ENCODE measurements around the gene PRRX2.
"Not testable (repeated sequence)": the region's sequence is repeated elsewhere in the genome, so short reads cannot be mapped to it uniquely, and the experiment has no call there.

The PRRX2 gene

DNA sequence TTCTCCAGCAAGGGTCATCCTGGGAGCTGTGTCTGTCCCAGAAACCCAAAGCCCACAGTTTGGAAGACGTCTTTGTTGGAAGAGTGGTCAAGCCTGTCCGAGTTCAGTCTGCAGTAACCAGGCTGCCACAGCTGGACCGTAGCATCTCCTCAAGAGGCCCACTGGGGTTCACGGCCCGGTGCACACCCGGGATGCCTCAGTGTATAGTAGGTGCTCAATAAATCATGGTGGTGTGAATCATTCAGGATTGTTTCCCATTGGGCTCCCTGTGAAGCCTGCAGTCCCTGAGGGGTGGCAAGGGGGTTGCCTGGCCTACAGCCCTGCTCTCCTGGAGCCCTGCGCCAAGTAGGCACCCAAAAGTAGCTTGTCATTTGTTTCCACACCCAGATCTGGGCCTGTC, 10.3 kb upstream of the PRRX2 start:
- no peak for DNase-seq

- no peak for DNase-seq
Measured at GRCh38 chr9:129655696-129656095, 9.8 kb upstream of the PRRX2 start.

DNA sequence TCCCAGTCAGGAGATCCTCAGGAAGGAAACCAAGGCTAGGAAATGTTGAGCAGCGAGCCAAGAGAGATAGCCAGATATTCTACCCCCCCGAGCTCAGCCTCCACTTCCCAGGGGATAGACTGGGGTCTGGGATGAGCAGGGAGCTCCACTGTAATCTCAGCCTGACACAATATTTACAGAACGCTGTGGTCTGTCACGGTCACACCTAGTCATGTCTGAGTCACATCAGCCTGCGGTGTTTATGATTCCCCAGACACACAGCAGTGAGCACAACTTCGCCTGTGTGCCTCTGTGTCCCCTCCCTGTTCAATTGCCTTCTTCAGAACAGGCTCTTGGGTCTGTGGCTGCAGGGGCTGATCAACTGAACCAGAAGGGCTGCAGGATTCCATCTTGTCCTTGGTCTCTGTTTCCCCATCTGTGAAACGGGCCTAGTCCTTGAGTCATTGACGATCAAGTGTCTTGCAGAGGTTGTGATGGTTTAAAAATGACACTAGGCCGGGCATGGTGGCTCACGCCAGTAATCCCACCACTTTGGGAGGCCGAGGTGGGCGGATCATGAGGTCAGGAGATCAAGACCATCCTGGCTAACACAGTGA, 8.6 kb upstream of the PRRX2 start:
- DNase-seq: no peak

- DNase-seq: no peak
Measured at GRCh38 chr9:129661029-129661428, 4.4 kb upstream of the PRRX2 start.

GRCh38 chr9:129662239-129662638, 3.2 kb upstream of the PRRX2 start:
- DNase-seq: not testable (repeated sequence)

- DNase-seq: no peak
Measured at GRCh38 chr9:129664746-129665388, 580 bp upstream of the PRRX2 start.

GRCh38 chr9:129665814-129666520, 520 bp downstream of the PRRX2 start:
- no peak for DNase-seq

DNA sequence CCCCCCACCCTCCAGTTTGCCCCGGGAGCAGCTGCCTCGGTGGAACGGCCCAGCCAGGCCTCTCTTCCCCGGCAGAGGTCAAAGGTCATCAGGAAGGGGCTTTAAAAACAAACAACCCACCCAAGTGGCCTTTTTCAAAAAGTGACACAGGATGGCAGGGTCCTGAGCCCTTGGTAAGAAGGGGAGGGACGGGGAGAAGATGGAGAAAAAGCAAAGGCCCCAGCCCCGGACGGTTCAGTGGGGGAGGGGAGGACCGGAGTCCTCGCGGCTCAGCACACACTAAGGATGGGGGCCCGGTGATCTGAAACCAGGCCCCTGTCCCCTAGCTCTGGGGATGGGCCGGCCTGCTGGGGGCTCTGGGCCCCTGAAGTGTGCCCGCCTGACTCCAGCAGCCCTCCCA, 1.1 kb downstream of the PRRX2 start:
- DNase-seq: no peak

- DNase-seq: no peak
Measured at GRCh38 chr9:129667378-129667777, 1.9 kb downstream of the PRRX2 start.

DNA sequence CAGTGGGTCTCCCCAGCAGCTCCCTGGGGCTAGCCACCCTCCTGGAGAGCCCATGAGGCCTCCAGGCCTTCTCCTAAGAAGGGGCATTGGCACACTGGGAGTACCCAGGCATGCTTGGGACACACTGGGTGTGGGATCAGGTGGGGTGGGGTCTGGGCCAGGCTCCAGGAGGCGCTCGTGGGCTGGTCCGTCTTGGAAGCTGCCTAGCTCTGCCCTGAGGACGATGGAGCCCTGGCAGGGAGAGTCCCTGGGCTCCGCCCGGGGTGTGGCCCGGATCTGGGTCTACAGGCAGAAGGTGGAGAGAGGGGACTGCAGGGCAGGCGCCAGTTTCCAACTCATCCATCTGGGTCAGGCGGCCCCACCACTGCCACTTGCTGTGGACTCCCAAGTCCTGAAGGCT, 2.4 kb downstream of the PRRX2 start:
- DNase-seq: no peak

- DNase-seq: no peak
Measured at GRCh38 chr9:129669141-129669718, 3.8 kb downstream of the PRRX2 start.

DNA sequence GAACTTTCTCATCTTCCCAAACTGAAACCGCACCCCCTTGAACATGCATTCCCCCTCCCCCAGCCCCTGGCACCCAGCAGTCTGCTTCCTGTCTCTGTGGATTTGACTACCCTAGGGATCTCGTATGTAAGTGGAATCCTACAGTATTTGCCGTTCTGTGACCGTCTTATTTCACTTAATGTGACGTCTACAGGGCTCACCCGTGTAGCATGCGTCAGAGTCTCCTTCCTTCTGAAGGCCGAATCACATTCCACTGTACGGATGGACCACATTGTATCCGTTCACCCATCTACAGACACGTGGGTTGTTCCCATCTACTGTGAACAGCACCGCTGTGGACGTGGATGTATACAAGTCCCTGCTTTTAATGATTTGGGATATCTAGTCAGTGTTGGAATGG, 4.5 kb downstream of the PRRX2 start:
- no peak for DNase-seq

DNA sequence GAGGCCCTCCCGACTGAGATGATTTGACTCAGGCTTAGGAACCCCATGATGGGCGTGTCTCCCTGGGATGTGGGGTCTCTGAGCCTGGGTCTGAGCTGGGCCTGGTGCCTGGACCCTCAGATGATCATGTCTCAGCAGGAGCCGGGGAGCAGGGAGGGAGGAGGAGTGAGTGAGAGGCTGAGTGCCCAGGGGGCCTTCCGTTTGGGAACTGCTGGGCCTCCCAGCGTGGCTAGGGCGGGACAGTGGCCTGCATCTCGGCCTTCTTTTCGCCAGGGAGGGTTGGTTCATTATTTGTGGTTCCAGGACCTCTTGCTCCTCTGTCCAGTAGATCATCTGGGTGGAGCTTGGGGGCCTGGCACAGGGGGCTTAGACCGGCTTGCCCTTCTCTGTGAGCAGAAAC, 5.6 kb downstream of the PRRX2 start:
- no peak for DNase-seq

- no peak for DNase-seq
Measured at GRCh38 chr9:129671519-129671918, 6.1 kb downstream of the PRRX2 start.

GRCh38 chr9:129672702-129673101, 7.3 kb downstream of the PRRX2 start:
- no peak for DNase-seq

DNA sequence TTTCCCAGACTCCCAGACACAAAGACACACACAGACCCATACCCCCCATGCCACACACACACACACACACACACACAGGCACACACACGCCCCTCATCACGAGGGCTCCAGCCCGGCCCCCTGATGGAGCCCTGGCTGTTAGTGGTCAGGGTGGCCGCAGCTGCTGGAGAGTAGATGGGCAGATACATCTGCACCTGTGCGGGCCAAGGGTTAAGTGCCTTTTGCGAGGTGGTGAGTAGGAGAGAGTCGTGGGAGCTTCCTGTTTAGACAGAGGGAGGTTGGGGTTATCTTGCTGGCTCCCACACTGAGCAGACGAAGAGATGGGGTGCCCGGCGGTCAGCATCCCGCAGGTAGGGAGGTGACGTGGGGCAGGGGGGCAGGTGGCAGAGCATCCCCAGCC, 8.2 kb downstream of the PRRX2 start:
- no peak for DNase-seq

DNA sequence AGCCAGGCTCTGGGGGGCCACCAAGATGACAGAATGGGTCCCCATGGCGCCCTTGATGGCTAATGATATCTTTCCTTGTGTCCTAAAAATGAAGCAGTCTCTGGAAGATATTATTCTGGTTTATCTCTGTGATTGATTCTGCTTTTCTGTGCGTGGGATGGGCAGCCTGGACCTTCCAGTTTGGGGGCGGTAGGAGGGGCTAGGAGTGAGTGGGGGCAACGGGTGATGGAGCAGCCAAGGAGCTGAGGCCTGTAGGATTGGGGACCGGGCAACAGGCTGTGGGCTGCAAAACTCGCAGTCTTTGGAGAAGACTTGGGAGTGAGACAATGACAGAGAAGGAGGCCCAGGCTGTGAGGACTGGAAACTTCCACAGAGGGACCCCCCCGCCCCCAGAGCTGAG, 8.8 kb downstream of the PRRX2 start:
- no peak for DNase-seq

DNA sequence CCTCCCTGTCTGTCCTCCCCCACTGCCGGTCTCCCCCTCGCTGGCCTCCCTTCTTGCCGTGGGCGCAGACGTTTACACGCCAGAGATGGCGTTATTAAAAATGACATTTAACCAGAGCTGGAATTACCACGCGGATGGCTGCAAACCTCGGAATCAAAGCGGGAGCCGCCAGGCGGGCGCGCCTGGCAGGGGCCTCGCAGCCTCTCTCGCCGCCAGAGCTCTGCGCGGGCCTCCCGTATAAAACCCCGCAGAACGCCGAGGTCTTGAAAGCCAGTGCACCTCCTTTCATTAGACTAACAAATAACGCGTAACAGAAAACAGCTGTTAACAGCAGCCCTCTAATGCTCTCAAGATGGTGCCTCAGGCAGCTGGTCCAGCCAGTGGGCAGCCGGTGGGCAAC, 10.2 kb downstream of the PRRX2 start:
- DNase-seq: no peak

DNA sequence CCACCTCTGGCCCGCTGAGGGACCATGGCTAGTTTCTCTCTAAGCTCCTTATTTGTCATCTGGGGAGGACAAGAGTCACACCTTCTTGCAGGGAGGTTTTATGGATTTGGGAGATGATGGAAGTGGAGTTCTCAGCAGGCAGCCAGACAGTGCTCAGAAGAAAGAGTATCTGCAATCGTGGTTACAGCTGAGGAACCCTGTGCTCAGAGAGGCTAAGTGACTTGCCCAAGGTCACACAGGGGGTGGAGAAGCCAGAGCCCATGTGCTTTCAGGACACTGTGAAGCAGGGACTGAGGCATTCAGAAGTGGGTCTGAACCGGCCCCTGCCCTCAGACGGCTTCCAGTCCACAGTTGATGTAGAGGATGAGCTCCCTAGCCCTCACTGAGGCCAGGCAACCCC, 10.8 kb downstream of the PRRX2 start:
- DNase-seq: no peak

DNA sequence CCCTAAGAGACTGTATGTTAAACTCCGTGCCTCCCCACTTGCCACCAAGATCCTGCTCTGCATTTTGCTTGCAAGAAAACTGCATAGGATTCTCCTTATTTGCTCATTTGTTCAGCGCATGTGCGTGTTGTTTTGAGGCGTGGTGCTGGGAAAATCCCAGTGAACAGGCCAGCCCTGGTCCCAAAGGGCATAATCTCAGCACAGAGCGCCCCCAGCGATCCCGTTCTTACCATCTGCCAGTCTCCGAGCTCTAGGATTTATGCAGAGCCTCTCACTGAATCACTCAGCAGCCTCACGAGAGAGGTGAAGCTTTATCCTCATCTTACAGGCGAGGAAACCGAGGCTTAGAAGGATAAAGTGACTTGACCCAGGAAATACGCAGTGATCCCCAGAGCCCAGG, 11.5 kb downstream of the PRRX2 start:
- DNase-seq: peak; percentile 80

DNA sequence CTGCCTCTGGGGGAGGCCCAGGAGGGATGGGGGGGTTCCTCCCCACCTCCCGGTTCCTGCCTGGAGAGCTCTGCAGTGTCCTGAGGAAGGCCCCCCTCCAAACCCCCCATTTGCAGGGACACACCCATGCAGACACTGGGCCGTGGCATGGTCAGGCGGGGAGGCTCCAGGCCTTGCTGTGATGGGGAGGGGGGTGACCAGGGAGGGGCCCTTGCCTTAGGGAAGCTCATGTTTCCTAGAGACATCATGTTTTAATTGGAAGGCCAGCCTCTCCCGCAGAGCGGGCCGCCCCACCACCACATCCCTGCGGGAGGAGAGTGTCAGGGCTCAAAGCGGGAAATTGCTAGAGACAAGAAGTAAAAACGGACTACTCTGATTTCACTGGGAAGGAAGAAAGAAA, 12.0 kb downstream of the PRRX2 start:
- DNase-seq: no peak

- no peak for DNase-seq
Measured at GRCh38 chr9:129678844-129679243, 13.4 kb downstream of the PRRX2 start.

DNA sequence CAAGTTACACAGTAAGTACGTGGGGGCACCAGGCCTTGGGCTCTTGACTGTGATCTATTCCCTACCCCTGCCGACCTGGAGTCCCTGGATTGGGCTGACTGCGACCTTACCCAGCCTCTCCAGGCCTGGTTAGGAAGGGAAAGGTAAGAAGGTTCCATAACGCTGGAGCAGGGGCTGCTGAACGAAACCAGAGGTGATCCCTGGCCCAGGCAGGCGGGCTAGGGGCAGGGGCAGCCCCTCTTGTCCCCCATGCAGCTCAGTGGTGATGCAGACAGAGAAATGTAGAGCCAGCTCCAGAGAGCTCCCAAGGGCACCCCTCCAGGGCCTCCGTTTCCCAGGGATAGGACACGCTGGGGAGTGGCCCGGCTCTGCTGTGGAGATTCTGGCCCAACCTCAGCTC, 14.1 kb downstream of the PRRX2 start:
- no peak for DNase-seq

GRCh38 chr9:129681924-129682323, 16.5 kb downstream of the PRRX2 start:
- no peak for DNase-seq
